ENCODE results near the gene NEK9.
A peak's percentile ranks its signal among the peaks of the same experiment; 100 is the strongest.
"Not testable (repeated sequence)": the region's sequence is repeated elsewhere in the genome, so short reads cannot be mapped to it uniquely, and the experiment has no call there.

NEK9 gene

DNA sequence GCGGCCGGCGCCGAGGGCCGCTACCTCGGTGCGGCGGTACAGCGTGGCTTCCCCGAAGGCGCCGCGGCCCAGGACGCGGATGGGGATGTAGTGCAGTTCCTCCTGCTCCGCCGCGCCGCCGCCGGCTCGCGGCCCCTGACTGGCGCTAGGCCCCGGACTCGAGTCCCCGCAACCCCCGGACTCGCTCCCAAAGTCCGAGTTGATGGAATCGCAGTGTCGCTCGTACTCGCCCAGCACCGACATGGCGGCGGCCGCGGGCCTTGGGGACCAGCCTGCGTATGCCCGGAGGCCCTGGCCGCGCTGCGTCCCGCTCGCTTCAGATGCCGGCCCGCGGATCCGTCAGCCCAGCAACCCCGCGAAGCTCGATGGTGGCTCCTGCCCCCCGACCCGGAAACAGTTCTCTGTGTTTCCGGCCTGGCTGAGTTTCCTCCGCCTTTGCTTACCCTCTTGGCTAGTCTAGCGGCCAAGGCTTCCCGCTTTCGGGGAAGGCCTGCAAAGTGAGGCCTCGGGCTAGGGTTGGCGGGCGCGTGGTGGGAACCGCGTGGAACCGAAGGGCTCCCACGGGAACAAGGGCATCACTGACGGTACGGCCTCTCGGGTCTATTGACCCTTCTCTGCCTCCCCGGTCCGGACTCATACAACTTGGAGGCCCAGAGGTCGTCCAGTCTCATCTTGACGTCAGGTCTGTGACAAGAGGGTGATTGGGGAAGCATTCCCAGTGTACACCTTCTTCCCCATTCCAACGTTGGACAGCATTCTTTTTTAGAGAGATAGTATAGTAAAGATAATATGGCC lies at the start of gene NEK9:
TSS of gene NEK9 (minus strand) at position 370 of the 795 bp plus-strand sequence. CDS start at position 243, 127 bp downstream.
- DNase-seq (ENCODE audit: low spot score), result peak; percentile 91

DNA sequence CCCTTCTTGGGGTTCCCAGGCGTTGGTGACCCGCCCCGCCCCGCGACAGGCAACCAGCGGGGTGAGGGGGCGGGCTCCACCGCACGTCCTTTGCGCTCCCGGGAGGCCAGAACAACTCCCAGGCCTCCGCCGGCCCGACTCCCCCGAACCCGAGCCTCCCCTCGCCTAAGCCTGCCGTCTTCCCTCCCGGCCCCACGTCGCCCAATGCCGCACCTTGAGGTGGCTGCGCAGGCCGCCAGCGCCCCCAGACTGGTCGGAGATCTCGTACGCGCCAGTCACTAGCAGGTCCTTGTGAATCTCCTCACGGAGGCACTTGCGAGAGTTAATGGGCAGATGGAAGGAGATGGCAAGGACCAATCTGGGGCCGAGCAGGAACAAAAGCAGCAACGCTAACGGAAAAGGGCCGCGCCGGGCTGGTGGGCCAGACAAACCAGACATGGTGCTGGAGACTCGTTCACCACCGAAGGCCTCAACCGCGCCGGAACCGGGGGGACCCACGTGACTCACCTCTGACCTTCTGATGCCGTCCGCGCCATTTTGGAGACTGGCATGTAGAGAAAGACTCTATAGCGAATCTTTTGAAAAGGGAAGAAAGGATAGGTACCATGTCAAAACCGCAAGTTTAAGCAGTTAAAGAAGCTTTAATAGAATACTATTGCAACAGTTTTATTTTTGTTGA lies 49.4 kb upstream of the NEK9 start, which contains the start of gene TMED10:
TSS of gene TMED10 (minus strand) at position 471 of the 679 bp plus-strand sequence. CDS start at position 438, 33 bp downstream.
- peak; percentile 89 for DNase-seq (ENCODE audit: low spot score)

DNA sequence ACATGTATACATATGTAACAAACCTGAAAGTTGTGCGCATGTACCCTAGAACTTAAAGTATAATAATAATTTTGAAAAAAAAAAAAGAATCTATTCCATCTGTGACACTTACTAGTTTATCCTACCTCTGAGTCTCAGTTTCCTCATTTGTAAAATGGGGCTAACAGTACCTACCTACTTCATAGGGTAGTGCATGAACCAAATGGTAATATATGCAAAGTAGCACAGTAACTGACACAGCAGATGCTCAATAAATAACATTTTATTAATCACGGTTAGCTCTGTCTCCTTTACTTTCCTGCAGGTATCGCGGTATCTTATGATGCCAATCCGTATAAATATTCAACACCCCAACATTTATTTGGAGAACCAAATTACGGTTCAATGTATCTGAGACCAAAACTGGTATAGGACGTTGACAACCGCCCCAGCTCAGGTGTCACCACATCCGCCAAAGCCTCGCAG lies 48.9 kb upstream of the NEK9 start:
- DNase-seq (ENCODE audit: low spot score), result no peak

DNA sequence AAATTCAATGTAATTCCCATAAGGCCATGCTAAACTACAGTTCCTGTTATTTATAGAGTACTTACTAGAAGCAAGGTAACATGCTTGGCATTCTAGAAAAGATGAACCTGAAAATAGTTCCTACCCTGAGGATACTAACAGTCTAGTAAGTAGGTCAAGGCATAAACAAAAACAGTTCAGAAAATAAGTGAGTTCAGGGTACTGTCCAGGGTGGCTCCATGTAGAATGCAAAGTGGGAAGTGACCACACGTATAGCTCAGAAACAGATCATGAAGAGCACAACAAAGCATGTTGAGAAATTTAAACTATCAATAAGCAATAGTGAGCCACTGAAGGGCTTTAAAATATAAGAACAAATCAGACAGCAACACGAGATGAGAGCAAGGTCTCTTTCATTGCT lies 47.2 kb upstream of the NEK9 start:
- no peak for DNase-seq (ENCODE audit: low spot score)

DNA sequence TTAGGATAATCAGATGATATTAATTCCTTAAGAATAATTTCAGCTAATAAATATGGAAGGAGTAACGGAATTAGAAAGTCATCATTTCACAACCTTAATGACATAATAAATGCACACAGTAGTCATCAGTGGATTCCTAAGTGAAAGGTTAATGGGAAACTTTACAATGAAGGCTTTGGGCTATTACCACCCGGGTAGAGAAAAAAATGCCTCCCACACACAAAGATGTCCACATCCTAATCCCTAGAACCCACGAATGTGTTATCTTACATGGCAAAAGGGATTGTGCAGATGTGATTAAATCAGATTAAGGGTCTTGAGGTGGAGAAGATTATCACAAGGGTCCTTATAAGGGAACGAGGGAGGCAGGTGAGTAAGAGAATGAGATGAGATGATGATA lies 43.9 kb upstream of the NEK9 start:
- DNase-seq (ENCODE audit: low spot score), result no peak

DNA sequence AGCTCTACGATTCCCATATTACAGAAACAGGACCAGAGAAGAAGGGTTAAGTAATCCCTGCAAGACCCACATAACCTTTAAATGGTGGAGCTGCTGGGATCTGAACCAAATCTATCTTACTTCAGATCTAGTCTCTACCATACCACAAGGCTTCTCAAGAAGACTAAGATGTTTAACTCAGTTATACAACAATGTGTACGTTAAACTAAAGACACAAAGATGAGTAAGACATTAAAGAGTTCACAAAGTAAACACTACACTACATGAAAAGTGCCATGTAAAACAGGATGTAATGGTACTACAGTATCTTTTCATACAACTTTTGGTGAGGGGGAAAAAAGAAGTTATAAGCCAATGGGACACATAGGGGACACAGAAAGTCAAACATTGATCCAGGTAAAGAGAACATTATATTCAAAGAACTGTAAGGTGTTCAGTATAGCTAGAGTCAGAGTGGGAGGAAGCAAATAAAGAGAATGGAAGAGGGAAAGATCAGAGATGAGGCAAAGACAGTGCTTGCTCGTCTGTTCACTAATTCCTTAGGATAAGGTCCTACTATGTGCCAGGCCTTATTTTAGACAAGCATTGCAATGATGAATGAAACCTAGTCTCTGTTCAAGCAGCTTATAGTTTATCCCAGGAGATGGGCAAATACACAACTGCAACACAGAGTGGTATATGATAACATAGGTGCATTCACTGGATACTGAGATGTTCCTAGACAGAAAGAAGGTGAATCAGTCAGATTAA lies 41.9 kb upstream of the NEK9 start:
- no peak for DNase-seq (ENCODE audit: low spot score)

DNA sequence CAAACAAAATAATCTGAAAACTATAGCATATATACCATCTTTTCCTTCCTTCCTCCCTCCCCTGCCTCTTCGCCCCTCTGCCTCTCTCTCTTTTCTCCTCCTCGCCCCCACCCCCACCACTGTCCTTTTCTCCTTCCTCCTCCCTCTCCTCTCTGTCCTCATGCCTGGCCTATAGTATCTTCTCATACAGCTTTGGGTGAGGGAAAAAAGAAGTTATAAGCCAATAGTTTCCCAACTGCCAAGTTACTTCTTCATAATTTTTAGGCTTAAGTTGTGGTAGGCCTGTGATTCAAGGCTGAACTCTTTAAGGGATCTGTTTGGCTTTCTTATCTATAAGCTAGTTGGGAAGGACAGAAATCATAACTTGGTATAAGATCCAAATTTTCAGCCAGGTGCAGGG lies 40.5 kb upstream of the NEK9 start:
- no peak for DNase-seq (ENCODE audit: low spot score)

DNA sequence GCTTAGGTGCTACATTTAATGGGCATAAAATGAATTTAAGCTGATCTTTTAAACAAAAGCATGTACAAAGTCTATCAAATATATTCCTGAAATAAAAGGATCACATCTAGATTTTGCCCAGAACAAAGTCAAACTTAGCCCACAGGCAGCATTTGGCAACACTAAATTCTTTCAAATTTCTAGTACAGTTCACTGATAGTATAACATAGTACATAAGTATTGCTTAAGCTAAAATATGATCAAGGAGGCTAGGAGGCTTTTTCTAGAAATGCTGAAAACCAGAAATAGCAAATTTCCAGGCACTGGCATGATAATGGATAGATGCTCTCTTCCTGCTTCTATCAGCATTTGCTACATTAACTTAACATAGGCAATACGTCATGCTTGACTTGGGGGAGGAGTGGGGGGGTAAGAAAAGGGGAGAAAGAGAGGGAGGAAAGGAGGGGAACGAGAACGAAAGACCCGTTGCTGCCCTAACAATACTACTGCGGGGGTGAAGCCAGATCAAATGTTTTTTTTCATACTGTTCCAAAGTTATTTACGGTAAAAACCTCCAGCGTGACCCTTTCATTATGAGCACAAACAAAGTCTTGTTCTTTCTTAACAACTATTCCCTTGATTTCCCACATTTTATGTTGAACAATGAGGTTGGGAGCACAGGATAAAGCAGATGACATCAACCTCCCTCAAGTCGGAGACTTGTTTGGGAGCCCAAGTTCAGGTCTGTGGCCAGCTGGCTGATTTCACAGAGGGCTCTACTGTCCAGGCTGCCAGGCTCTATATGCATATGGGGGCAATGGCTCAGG lies 38.9 kb upstream of the NEK9 start:
- DNase-seq (ENCODE audit: low spot score), result no peak

DNA sequence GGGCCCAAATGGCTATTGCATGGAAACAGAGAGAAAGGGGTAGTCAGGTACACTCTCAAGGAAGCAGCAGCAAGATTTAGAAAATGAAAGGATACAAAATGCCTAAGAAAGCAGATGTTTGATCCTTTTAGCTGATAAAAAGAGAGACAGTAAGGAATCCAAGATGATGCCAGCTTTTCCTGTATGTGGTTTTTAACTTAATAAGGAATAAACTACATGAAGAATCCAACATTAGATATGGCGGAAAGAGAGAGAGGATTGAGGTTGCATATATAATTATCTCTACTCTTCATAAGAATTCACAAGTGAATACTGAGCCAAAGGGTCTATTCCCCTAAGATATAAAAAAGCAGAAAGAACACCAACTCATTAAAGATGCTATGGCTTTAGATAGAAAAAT lies 38.0 kb upstream of the NEK9 start:
- no peak for DNase-seq (ENCODE audit: low spot score)

DNA sequence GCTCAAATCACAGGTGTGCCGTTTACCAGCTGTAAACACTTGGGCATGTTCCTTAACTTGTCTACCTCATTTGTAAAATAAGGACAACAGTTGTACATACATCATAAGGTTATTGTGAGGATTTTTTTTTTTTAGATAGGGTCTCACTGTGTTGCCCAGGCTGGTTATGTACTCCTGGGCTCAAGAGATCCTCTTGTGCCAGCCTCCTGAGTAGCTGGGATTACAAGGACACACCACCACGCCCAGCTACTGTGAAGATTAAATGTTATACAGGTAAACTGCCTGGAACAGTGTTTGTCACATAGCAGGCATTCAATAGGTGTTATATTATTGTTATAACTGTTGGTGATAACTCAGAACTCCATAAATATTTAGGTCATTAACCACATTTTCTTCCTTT lies 36.8 kb upstream of the NEK9 start:
- DNase-seq (ENCODE audit: low spot score), result no peak

DNA sequence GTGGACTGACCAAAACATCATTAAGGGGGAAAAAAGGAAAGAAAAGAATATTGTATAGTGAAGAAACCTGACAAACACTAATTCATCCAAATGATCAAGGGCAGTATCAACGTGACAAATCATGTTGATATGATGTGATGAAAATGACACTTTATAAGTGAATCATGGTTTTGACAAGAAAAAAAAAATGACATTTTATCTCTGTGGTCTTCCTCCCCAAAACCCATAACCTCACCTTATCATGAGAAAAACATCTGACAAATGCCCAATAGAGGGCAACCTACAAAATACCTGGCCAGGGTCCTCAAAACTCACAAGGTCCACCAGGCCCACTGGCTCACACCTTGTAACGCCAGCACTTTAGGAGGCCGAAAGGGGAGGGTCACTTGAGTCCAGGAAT lies 35.8 kb upstream of the NEK9 start:
- DNase-seq (ENCODE audit: low spot score), result no peak

DNA sequence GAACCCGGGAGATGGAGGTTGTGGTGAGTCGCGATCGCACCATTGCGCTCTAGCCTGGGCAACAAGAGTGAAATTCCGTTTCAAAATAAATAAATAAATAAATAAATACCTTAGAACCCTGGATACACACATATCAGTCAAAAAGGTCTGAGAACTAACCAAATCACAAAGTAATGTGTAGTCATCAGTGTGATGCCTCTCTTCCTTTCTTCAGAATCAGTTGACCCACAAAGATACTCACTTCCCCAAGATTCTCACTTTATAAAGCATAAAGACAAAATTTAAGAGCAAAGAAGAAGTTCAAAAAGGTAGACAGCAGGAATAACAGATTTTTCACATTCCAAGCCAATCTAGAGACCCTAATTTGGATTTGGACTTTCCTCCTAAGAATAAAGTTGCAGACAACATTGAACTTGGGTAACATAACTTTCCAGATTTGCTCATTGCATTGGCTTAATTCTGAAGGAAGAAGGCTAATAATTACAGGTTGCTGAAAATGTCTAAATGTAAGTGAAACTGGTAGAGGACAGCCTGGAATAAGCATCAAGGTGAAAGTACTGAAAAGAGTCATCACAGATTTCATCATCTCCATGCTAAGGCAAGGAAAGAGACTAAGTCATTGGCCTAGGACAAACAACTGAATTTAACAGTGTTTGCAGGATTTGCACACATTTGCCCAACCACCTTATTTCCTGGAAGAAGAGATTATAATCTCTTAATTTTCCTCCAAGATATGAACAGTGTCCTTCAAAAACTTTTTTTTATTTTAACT lies 32.2 kb upstream of the NEK9 start:
- DNase-seq (ENCODE audit: low spot score), result no peak

DNA sequence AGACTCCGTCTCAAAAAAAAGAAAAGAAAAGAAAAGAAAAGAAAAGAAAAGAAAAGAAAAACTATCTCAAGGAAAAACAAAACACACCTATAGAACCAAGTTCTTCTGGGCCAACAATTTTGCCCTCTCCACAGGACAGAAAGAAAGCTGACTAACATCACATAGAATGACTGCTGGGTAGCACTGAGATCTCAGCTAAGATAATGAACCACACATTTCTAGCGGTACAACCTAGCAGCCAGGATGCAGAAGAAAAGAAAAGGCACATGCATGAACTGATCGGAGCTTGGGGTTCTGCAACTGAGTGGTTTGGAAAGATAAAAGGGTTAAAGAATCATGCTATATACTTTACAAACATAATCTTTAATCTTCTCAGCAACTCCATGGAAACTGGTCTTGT lies 30.1 kb upstream of the NEK9 start:
- DNase-seq (ENCODE audit: low spot score), result no peak

DNA sequence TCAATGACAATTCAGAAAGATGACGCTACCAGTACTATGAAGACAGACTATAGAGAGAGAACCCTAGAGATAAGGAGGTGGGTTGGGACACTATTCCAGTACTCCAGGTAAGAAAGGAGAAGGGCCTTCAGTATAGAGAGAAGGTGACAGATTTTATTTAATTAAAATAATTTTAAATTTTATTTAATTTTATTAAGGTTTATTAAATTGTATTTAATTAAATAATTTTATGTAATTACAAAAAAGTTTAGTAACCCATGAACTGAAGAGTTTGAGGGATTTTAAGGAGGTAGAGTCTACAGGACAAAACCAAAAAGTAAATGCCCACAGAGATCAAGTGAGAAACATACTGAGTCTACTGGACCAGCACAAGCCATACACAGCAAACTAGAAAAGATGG lies 29.3 kb upstream of the NEK9 start:
- no peak for DNase-seq (ENCODE audit: low spot score)

DNA sequence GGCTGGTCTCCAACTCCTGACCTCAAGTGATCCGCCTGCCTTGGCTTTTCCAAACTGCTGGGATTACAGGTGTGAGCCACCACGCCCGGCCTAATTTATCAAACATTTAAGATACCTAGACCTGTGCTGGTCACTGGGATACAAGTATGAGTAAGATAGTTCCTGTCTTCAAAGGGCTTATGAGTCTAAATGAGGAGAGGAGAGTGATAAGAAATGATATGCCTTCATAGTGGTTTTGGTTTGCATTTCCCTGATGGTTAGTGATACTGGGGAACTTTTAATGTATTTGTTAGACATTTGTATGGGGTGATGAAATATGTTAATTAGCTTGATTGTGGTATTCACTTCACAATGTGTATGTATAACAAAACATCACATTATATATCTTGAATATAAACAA lies 28.3 kb upstream of the NEK9 start:
- no peak for DNase-seq (ENCODE audit: low spot score)

DNA sequence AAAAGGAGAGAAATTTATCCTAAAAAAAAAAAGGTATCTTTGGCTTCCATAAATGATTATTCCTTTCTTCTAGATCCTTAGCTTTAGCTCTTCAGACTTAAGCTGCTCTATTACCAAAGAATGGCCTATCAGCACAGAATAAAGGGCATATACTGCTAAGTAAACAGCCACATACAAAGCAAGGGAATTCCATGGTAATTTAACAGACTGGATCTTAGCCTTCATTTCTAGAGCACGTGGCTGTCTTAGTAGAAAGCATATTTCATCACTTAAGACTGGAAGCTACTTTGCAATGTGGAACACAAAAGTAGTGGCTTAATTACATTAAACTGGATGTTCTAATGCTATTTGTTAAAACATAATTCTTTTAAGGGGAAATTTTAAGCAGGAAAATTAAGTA lies 26.4 kb upstream of the NEK9 start:
- no peak for DNase-seq (ENCODE audit: low spot score)

DNA sequence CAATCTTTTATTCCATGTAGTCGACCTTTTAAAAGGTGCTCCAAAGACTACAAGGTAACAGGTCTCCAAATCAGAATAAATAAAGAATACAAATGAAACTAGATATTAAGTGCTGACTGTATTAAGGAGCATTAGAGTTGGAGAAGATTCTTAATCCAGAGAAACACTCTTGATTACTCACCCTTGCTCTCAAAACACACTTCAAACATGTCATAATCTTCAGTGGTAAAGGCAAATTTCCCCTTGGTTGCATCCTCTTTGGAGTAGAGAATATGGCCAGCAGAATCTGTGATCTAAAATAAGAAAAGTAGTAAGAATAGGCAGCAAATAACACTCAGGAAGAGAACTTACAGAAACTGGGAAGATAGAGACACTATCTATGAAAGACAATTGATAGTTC lies 25.0 kb upstream of the NEK9 start:
- no peak for DNase-seq (ENCODE audit: low spot score)

DNA sequence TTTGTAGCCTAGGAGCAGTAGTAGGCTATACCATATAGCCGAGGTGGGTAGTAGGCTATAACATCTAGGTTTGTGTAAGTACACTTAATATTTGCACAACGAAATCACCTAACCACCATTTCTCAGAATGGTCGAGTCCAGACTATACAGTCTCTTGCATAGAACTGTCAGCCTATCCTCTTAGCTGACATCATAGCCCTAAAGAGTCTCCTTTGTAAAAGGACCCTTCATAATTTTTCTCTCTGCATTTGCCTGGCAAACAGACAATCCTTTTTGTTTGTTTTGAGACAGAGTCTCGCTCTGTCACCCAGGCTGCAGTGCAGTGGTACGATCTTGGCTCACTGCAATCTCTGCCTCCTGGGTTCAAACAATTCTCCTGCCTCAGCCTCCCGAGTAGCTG lies 23.8 kb upstream of the NEK9 start:
- DNase-seq (ENCODE audit: low spot score), result not testable (repeated sequence)

DNA sequence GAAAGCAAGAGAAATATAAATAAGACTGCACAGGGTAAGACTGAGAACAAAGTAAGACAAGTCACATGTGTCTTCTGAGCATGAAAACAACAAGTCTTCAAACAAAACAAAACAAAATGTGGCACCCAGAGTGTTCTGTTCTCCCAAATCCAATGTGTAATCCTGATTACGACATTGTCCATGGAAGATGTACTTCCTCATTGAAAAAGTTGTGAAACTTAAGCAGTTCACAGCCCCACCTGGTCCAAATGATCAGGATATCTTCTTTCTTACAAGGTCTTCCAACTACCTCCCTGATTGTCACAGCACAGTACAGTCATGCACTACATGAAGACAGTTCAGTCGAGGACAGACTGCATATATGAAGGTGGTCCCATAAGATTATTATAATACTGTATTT lies 23.3 kb upstream of the NEK9 start:
- DNase-seq (ENCODE audit: low spot score), result no peak

DNA sequence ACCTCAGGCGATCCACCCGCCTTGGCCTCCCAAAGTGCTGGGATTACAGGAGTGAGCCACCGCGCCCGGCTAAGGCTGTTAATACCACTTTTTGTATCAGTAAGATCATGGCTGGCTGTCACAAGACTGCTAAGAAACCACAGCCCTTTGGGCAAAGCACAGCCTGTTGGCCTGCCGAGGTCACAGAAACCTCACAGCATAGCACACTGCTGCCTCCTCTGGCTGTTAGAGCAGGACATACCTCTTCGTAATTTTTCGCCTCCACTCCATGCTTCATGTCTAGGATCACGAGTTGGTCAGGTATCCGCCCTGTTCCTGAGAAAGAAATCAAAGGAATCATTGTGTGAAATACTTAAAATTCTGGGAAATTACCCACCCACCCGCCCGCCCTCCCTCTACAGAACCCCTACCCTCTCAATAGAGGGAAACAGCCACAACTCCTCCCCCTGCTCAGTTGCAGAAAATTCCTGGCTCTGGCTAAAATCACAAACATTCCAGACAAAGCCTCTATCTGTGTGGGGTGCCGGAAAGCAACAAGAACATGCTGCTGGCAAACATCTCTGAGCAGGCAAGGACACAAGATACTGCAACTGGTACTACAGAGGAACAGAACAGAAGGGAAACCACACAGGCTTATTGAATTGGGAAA lies 20.7 kb upstream of the NEK9 start:
- peak; percentile 72 for DNase-seq (ENCODE audit: low spot score)

DNA sequence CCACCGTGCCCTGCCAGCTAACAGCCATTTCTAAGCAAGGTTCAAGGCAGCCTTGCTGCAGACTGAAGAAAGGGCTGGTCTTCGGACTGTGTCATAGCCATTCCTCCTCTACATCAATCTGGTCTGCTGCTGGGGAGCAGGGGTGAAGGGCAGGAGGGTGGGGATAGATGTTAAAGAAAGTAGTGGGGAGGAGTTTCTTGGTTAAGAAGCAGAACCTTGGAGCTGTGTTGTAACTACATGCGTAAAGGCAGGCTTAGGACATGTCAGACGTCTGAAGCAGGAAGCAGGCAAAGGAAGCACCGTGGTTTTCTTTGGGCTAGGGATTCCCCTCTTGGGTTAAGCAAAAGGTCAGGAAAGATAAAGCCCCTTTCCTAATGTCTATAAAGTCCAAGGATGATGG lies 18.1 kb upstream of the NEK9 start:
- DNase-seq (ENCODE audit: low spot score), result no peak
